Measurements from ENCODE around the gene ZYX. TPM values are rescaled to one million over a fixed set of nuclear protein-coding genes. Genes with fewer than 3 reads are reported as not detected.
A peak's percentile ranks its signal among the peaks of the same experiment; 100 is the strongest.

Gene ZYX
- polyA plus RNA-seq, 3 donors: 57.8 to 66.2 (median 60.1) TPM

DNA sequence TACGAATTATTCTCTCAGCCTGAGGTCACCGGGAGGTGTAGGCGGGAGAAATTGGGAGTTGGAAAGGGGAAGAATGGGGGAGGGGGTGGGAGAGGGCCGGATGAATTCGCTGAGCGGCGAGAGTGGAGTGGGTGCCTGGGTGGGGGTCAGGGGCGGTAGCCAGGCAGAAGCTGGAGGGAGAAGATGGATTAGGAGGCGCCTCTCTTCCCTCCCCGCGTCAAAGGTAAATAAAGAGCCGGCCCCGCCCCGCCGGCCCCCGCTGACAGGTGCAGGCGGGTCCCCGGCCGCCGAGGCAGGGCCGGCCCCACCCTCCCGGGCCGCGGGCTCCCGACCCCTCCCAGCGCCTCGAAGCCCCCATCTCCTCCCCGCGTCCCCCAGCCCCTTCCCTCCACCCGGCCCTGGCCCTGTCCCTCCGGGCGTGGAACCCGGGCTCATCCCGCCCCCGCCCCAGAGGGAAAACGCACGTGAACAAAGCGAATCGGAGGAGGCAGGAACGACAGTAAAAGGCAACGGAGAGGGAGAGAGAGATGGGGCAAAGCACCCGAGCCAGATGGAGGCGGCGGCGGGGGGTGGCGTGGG lies 19.5 kb upstream of the ZYX start:
- no peak for DNase-seq (ENCODE audit: low read depth in 3 of 3, low spot score in 2 of 3)

DNA sequence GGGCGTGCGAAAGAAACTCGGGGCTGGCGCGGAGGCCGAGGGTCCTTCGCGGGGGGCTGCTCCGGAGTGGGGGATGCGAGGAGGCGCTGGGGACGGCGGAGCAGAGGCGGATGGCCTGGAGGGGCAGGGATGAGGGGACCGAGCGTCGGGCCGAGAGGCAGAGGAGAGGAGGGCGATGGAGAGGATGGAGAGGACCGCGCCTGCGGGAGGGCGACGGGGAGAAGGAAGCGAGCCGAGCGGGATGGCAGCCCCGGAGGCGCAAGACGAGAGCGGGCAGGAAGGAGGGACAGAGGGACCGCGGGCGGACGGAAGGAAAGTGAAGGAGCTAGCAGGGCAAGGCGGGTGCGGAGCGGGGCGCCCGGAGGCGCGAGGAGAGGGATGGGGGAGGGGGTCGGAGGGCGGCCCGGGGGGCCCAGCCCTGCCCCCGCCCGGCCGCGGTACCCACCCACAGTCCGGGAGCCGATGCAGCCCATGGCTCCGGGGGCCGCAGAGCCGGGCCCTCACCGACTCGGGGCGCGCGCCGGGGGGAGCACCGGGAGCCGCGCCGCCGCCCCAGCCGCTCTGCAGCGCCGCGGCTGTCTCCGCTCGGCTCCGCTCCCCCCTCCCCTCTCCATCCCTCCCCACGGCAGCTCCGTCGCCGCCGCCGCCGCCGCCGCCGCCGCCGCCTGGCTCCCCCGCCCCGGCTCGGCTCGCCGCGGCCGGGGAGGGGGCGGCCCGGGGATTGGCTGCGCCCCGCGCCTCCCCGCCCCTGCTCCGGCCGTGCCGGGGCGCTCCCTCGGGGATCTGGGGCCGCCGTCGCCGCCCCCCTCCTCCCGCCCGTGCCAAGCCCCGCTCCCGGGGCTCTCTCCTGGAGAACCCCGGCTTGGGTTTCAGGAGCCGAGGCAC lies 18.8 kb upstream of the ZYX start, which contains the start of gene FAM131B:
Gene FAM131B (minus strand): TSS at position 583 of the 885 bp plus-strand sequence. CDS start 110 bp downstream, at position 473.
- no peak for DNase-seq (ENCODE audit: low read depth in 3 of 3, low spot score in 2 of 3)

DNA sequence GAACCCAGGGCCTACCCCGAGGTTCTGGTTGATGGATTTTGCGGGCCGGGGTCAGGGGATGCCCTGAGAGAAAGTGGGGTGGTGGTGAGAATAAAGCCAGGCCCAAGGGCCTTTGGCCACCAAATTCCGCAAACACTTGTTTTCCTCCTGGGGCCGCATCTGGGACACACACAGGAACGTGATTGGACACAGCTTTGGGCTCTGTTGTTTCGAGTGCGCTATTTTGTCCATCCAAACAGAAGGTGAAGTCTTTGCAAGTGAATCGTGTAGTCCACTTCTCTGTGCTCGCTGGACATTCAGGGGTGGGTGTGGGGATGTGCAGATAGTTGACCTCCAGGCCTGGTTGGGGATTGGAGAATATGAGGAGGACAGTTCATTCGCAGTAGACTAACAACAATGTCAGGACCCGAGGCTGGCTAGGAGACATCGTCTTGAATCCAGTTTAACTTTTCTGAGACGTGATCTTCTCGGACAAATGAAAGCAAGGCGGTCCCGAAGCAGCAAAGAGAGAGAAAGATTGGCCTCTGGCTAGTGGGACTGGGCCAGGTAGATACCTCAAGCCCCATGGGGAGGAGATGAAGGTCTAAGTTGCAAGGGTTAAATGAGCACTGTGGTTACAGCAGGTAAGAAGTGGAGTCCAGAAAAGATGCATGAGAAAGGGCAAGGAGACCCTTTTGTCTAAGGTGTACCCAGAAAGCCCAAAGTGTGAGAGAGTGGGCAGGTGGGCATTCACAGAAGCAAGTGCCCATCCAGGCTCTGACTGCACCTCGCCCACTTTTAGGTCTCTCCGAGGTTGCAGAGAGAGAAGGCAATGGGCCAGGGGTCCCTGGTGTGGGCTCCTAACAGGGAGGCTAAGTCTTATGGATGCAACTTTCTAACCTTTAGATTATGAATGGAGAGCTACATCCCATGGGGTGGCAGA lies 17.9 kb upstream of the ZYX start:
- DNase-seq (ENCODE audit: low read depth in 3 of 3, low spot score in 2 of 3): no peak

DNA sequence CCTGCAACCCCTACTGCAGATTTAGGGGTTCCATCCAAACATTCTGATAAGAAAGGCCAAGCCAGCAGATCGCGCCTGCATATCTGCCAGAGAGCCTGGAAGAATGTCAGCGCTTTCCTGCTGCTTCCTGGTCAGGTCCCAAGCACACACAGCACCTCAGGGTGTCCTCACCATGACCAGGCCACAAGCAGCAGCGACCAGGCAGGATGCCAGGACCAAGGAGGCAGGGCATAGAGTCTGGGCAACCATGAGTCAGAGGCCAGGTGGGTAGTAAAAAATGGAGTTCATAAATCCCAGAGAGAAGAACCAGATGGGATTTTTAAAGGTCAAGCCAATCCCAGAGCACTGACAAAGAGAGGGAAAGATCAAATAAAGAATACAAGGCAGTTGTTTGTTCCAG lies 13.2 kb upstream of the ZYX start:
- no peak for DNase-seq (ENCODE audit: low read depth in 3 of 3, low spot score in 2 of 3)

DNA sequence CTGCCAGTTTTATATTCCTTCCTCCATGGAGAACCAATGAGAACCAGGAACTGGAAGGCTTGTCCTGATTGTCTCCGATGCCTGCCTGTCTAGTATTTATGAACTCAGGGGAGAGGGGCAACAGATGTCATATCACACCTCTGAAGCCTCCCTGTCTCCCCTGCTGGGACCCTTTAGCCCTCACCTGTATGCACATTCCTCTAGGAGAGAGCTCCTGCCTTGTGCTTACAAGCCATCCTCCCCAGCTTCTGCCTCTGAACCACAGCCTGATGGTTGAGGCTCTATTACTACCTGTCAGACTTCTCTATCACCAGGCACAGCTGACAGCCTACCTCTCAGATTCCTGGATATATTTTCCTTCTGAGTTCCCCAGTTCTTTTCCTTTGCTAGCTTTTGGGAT lies 12.8 kb upstream of the ZYX start:
- no peak for DNase-seq (ENCODE audit: low read depth in 3 of 3, low spot score in 2 of 3)

DNA sequence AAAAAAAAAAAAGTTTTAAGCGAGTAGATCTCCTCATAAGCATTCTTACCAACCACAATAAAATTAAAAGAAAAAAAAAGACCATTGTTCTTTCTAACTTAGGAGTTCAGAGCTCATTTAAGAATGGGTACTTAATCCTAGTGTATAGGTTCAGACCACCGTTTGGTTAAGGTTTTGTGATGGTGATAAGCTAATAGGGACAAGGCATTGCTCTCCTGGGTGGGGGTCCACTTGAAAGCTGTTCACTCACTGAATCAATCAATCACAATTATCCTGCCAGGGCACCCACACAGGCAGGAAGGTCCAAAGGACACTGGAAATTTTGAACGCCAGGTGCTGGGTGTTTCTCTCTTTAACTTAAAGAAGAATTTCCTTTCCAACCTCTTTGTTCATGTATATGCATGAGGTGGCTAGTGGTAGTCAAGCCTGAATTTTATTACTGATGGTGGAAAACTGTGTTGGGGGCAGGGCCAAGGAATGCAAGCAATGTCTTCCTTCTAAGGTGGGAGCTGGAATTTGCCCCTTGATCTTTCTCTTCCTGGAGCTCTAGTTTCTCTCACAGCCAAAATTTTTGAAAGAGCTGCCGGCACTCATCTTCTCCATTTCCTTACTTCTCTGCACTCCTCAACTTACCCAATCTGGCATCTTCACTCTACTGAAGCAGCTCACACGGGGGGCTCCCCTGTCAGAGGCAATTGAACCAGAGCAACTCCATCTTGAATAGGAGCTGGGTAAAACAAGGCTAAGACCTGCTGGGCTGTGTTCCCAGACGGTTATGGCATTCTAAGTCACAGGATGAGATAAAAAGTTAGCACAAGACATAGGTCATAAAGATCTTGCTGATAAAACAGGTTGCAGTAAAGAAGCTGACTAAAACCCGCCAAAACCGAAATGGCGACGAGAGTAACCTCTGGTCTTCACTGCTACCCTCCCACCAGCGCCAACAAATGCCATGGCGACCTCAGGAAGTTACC lies 11.2 kb upstream of the ZYX start:
- no peak for DNase-seq (ENCODE audit: low read depth in 3 of 3, low spot score in 2 of 3)

DNA sequence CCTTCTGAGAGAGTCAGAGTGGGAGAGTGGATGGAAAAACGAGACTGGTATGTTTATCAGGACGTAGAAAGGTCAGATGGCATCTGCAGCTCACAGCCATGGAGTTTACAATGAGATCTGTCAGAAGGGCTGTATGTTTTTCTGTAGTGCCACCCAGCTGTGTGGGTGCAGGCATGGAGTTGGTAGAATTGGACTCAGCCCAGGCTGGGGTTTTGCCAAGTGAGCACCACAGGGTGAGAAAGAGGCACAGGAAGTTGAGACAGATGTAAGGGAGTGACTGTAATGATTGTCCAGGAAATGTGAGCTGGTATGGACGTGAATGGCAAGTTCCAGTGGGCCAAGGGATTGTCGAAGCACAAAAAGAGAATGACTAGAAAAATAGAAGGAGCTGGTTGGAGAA lies 9.1 kb upstream of the ZYX start:
- DNase-seq (ENCODE audit: low read depth in 3 of 3, low spot score in 2 of 3): no peak

DNA sequence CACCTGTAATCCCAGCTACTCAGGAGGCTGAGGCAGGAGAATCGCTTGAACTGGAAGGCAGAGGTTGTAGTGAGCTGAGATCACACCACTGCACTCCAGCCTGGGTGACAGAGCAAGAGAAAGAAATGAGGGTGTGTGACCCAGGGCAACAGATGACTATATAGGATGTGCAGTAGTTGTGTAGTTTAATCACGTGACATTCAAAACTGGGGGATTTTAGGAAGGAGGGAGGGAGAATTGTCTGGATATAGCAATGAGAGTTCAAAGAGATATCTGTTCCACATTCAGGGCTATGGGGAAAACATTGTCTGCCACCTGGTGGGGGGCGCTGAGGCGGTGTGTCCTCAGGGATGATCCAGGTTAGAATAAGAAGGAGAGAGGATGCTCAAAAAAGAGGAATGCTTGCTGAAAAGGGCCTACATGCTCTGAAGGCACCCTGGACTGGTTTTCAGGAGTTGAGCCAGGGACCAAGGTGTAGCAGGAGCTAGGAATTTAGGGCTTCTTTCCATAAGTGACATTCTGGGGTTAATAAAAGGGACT lies 7.8 kb upstream of the ZYX start:
- DNase-seq (ENCODE audit: low read depth in 3 of 3, low spot score in 2 of 3): no peak

DNA sequence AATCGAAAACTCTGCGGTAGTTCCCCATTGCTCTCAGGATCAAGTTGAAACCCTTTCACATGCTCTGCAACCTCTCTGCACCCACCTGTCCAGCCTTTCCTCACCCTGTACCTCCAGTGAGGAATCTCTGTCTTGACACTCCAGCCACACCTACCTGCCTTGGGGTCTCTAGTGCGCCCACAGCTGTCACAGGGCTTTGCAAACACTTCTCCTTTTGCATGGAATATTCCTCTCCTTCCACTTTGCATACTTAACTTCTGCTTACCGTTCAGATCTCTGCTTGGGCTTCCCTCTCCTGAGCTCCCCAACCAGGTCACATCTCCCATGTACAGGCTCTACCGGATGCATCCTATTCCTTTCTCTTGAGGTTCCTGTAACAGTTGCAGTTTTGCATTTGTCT lies 6.6 kb upstream of the ZYX start:
- no peak for DNase-seq (ENCODE audit: low read depth in 3 of 3, low spot score in 2 of 3)

DNA sequence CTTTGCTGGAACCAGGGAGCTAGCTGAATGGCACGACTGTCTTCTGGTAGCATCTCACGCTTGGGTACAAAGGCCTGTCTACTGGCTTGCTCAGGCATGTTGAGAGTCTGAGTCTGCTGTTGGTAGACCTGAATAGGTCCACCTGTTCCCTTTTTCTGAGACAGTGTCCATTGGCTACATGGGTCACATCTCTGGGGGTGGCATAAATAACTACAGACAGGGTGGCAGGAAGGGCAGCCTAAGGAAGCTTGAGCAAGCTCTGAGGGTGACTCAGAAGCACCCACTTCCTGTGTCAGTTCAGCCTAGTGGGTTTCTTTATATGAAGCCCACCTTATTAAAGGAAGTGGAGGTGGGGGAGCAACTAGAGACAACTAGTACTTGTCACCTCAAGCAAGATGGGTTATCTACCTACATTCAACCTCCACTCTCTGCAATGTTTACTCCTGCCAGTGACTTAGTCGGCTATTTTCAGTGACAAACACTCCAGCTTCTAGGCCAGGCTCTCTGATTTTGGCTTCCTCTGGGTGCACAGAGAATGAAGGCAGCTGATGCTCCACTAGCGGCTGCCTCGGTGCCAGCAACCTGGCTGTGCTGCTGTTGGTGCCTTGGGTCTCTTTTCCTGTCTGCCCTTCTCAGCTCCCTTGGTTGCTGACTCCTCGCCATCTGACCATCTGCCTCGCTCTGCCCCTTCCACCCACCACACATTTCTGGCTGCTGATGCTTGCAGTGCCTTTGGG lies 5.7 kb upstream of the ZYX start:
- no peak for DNase-seq (ENCODE audit: low read depth in 3 of 3, low spot score in 2 of 3)

DNA sequence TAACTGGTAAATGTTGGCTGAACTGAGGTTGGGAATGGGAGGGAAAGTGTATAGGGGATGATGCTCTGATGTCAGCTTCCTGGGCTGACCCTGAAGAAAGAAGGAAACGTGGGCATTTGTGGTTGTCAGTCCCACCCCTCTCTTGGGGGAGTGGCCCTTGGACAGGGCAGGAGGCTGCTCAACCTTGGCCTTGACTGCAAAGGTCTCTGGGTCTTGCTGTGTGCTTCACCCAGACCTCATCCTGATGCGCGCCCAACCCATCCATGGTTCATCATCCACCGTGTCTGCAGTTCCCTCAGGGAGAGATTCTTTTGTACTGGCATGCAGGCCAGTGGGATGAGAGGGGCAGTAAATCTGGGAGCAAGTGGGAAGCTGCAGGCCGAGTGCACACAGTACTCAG lies 4.7 kb upstream of the ZYX start:
- no peak for DNase-seq (ENCODE audit: low read depth in 3 of 3, low spot score in 2 of 3)

DNA sequence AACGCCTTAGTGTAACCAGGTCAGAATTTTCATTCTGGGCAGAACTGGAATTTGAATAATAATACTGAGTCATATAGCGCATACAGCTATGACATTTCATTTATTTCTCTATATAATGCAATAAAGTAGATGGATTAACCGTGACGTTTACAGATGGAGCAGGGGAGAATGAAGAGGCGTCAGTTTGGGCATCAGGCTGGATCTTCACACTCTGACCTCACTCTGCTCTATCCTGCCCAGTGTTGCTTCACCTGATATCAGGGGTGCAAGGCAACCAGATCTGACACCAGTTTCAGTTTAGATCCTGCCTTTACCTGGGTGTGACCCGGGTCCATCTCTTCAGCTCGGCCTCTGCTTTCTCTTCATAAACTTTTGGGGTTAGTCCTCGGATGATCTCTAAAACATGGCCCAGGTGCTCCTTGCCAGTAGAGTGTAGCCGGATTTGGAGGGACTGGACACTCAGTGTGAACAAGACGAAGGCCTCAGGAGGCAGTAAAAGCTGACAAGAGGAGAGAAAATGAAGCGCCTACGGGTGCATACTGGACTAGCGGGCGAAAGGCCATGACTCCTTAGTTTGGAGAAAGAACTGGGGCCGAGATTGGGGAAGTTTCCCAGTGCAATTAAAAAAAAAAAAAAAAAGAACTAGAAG lies 1.4 kb upstream of the ZYX start:
- DNase-seq (ENCODE audit: low read depth in 3 of 3, low spot score in 2 of 3): no peak

DNA sequence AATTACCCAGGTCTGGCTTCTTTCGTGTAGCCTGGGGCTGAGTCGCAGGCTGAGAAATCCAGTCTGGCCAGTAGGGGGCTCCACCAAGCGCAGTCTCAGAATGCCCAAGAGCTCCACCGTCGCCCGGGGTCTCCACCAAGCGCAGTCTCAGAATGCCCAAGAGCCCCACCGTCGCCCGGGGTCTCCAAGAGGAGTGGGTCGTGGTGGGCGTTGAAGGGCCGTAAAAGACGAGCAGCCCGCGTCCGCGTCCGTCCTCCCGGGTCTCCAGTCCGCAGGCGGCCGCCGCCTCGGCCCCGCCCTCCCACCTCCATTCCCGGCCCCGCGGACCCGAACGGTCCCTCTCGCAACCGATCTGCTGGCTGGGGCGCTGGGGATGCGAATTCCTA lies 892 bp upstream of the ZYX start:
- DNase-seq (ENCODE audit: low read depth in 3 of 3, low spot score in 2 of 3): peak; percentile 81 to 85 (median 85)

DNA sequence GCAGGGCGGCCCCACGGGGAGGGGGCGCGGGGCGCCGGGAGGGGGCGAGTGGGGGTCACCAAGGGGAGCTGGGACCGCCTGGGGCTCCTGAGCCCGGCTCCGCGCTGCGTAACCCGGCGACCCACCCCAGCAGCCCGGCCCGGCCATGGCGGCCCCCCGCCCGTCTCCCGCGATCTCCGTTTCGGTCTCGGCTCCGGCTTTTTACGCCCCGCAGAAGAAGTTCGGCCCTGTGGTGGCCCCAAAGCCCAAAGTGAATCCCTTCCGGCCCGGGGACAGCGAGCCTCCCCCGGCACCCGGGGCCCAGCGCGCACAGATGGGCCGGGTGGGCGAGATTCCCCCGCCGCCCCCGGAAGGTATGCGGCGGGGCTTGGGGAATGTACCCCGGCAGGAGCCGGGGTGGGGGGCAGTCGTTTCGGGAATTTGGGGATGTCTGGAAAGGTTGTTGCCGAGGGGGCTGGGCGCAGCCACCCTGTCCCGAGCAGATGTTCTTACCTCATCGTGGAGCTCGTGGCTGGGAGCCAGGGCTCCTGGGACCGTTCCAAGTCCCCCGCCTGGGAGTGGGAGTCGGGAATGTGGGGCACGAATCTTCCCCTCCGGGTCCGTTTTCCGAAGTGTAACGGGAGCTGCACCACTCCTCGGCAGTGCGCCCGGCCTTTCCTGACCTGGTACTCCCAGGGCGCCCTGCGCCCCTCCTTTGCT lies 431 bp downstream of the ZYX start:
- DNase-seq (ENCODE audit: low read depth in 3 of 3, low spot score in 2 of 3): peak in 1 of 3 donors; percentile 64

DNA sequence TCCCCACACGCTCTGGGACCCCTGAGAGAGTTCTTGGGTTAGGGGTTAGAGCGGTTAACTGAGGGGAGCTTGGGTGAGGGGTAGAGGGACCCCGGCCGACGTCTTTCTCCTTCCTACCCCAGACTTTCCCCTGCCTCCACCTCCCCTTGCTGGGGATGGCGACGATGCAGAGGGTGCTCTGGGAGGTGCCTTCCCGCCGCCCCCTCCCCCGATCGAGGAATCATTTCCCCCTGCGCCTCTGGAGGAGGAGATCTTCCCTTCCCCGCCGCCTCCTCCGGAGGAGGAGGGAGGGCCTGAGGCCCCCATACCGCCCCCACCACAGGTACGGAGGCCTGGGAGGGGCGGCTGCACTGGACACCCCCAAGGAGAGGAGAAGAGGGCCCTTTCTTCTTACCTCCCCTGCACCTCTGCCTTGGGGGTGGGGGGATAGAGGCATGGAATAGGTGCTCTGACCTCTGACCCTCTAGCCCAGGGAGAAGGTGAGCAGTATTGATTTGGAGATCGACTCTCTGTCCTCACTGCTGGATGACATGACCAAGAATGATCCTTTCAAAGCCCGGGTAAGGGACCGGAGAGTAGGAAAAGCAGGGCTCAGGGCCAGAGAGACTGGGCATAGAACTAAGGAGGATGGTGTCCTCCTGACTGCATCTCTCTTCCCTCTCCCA lies 1.1 kb downstream of the ZYX start:
- DNase-seq (ENCODE audit: low read depth in 3 of 3, low spot score in 2 of 3): no peak

DNA sequence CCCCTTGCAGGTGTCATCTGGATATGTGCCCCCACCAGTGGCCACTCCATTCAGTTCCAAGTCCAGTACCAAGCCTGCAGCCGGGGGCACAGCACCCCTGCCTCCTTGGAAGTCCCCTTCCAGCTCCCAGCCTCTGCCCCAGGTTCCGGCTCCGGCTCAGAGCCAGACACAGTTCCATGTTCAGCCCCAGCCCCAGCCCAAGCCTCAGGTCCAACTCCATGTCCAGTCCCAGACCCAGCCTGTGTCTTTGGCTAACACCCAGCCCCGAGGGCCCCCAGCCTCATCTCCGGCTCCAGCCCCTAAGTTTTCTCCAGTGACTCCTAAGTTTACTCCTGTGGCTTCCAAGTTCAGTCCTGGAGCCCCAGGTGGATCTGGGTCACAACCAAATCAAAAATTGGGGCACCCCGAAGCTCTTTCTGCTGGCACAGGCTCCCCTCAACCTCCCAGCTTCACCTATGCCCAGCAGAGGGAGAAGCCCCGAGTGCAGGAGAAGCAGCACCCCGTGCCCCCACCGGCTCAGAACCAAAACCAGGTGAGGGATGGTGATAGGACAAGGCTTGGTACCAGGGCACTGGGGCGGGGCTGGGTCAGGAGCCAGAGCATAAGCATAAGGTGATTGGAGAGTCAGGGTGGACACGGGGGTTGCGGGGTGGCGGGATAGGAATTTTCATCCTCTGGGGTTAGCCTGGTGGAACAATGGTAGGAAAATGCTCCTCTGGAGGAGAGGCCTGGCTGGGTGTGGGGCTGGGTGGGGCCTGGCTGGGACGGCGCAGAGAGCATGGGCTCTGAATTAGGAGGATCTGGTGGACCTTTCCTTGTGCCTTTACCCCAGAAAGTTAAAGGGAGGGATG lies 1.9 kb downstream of the ZYX start:
- no peak for DNase-seq (ENCODE audit: low read depth in 3 of 3, low spot score in 2 of 3)

DNA sequence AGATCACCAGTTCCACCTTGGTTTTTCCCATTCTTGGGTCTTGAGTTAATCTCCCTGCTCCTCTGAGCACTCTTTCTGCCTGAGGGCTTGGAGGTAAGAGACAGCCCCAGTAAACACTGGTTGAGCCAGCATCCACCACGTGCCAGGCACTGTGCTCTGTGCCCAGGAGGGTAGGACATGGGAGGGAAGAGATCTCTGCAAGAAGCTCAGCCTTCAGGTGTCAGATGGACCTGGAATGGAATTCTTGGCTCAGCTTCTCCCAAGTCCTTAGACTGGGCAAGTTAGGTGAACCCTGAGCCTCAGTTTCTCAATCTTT lies 2.5 kb downstream of the ZYX start:
- DNase-seq (ENCODE audit: low read depth in 3 of 3, low spot score in 2 of 3): no peak
